GM19035 (cell line): ENCODE measurements around the gene USP34.
A peak's percentile ranks its signal among the peaks of the same experiment; 100 is the strongest.
"Not testable (repeated sequence)": the region's sequence is repeated elsewhere in the genome, so short reads cannot be mapped to it uniquely, and the experiment has no call there.

Experiments
- ATAC-seq: cut with Tn5 transposase; IDR thresholded peaks from one replicate; pipeline ENCODE4 v1.9.1; 2021; ENCODE audit not compliant: unreplicated experiment

Gene USP34

GRCh38 chr2:61463769-61464475 lies 7.0 kb downstream of the USP34 start:
- peak; percentile 17 for ATAC-seq

DNA sequence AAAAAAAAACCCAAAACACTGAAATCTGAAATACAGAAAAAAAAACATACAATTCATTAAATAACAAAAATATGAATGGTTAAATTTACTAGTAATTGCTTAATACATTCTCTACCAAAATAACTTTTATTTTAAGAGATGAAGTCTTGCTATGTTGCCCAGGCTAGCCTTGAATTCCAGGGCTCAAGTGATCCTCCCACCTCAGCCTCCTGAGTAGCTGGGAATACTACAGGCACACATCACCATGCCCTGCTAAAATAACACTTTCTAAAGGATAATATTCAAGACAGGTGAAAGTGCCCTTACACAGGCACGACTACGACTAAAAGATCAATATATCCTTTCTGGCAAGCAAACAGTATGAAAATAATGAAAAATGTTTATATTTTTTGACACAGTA lies 9.5 kb downstream of the USP34 start:
- ATAC-seq = no peak

DNA sequence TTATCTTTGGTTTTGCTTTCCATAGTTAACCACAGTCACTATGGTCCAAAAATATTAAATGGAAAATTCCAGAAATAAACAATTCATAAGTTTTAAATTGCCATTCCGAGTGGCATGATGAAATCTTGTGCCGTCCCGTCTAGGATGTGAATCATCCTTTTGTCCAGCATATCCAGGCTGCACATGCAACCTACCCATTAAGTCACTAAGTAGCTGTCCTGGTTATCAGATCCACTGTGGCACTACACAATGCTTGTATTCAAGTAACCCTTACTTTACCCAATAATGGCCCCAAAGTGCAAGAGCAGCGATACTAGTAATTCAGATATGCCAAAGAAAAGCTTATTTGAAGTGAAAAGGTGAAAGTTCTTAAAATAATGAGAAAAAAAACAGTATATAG lies 10.7 kb downstream of the USP34 start:
- no peak for ATAC-seq

DNA sequence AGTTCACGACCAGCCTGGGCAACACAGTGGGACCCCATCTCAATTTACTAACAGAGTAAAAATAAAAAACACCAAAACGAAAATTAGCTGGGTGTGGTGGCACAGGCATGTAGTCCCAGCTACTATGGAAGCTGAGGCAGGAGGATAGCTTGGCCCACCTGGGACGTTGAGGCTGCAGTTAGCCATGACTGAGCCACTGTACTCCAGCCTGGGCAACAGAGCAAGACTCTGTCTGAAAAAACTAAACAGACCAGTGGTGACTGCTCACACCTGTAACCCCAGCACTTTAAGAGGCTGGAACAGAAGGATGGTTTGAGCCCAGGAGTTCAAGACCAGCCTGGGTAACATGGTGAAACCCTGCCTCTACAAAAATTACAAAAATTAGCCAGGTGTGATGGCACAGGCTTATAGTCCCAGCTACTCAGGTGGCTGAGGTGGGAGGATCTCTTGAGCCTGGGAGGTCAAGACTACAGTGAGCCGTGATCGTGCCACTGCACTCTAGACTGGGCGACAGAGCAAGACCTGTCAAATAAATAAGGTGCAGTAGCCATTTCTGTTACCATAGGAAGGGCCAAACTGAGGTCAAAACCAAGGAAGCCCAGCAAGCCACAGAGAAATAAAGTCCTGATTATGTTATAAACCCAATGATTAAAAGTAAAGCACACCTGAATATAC lies 14.0 kb downstream of the USP34 start:
- ATAC-seq = no peak

DNA sequence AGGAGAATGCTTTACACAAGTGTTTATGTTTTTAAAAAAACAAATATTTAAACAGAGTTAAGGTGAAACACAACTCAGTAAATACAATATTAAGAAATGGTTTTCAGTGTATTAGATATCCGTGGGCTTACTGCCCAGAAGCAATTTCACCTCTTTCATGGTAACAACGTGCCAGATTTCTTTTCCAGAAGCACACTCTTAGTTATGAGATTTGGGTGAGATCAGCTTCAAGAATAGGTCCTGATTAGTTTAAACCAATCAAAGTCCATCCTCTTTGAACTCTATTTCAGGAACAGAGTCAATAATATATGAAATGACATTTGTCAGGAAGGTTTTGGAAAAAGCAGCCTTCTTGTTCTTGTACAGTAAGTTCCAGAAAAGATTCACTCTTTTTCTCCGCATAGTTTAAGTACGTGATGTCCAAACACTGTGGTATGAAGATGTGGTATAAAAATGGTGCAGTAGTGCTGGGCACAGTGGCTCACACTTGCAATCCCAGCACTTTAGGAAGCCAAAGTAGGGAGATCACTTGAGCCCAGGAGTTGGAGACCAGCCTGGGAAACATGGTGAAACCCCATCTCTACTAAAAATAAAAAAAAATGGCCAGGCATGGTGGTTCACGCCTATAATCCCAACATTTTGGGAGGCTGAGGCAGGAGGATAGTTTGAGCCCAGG lies 14.7 kb downstream of the USP34 start:
- ATAC-seq = no peak

- not testable (repeated sequence) for ATAC-seq
These were observed 15.9 kb downstream of the USP34 start for GRCh38 chr2:61454972-61455371.

DNA sequence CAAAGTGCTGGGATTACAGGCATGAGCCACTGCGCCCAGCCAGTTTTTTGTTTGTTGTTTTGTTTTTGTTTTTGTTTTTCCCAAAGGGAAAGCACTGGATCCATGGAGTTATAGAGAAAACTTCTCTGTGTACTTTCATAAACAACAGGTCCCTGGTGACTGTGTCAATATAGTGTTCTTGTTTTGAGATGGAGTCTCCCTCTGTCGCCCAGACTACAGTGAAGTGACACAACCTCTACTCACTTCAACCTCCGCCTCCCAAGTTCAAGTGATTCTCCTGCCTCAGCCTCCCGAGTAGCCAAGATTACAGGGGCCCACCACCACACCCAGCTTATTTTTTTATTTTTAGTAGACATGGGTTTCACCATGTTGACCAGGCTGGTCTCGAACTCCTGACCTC lies 16.5 kb downstream of the USP34 start:
- no peak for ATAC-seq

GRCh38 chr2:61452392-61452791 lies 18.5 kb downstream of the USP34 start:
- no peak for ATAC-seq

- no peak for ATAC-seq
These were observed 19.7 kb downstream of the USP34 start for GRCh38 chr2:61451178-61451577.

DNA sequence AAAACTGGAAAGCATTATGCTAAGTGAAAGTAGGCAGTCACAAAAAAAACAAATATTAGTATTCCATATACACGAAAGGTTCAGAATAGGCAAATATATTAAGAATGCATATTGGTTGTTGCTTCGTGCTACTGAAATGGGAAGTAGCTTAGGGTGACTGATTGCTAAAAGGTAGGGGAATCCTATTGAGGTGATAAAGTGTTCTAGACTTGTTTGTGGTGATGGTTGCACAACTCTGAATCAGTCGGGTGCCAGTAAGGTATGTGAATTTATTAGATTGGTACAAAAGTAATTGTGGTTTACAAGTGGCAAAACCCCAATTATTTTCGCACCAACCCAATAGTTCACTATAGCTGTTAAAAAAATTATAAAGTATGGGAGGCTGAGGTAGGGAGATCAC lies 20.7 kb downstream of the USP34 start:
- ATAC-seq = no peak

DNA sequence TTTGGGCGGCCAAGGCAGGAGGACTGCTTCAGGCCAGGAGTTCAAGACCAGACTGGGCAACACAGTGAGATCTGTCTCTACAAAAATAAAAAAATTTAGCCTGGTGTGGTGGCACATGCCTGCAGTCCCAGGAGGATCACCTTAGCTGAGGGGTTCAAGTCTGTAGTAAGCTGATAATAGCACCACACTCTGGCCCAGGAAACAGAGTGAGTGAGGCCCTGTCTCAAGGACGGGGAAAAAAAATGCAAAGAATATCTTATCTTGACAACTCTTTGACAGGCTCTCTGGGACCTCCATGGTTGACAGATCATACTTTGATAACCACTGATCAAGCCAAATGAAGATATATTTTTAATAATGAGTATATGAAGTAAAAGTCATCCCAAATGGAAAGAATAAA lies 22.7 kb downstream of the USP34 start:
- no peak for ATAC-seq

- not testable (repeated sequence) for ATAC-seq
These were observed 23.9 kb downstream of the USP34 start for GRCh38 chr2:61446971-61447370.

DNA sequence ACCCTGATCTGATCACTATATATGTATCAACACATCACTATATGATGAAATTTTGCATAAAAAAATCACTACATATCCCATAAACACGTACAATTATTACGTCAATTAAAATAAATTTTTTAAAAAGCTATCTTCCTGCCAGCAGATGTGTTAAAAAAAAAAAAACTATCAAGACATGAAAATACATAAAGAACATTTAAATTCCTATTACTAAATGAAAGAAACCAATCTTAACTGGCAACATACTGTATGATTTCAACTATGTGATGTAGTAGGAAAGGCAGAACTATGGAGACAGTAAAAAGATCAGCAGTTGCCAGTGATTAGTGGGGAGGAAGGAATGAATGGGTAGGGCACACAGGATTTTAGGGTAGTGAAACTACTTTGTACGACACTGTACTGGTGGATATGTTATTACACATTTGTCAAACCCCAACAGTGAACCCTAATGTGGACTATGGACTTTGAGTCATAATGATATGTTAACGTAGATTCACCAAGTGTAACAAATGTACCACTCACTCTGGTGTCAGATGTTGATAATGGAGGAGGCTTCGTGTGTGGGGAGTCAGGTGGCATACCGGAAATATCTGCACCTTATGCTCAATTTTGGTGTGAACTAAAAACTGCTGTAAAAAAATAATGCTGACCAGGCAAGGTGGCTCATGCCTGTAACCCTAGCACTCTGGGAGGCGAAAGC lies 27.4 kb downstream of the USP34 start:
- peak; percentile 82 for ATAC-seq

GRCh38 chr2:61439241-61440002 lies 31.5 kb downstream of the USP34 start:
- no peak for ATAC-seq

GRCh38 chr2:61438670-61439069 lies 32.2 kb downstream of the USP34 start:
- ATAC-seq = no peak

DNA sequence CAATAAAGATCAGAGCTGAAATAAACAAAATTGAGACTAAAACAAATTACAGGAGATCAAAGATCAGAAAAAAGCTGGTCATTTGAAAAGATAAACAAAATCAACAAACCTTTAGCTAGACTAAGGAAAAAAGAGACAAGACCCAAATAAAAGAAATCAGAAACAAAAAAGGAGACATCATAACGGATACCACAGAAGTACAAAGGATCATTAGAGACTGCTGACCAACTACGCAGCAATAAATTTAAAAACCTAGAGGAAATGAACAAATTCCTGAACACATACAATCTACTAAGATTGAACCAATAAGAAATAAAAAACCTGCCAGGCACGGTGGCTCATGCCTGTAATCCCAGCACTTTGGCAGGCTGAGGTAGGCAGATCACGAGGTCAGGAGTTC lies 33.7 kb downstream of the USP34 start:
- ATAC-seq = no peak

- no peak for ATAC-seq
These were observed 34.8 kb downstream of the USP34 start for GRCh38 chr2:61436092-61436491.

DNA sequence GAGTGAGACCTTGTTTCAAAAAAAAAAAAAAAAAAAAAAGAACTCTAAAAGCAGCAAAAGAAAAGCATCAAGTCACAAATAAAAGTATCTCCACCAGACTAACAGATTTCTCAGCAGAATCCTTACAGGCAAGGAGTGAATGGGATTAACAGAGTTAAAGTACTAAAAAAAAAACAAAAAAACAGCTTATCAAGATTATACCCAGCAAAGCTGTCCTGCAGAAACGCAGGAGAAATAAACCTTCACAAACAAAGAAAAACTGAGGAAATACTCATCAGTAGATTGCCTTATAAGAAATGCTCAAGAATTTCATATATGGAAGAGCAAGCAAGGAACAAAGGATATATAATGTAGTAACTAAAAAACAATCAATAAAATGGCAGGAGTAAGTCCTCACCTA lies 35.6 kb downstream of the USP34 start:
- no peak for ATAC-seq

DNA sequence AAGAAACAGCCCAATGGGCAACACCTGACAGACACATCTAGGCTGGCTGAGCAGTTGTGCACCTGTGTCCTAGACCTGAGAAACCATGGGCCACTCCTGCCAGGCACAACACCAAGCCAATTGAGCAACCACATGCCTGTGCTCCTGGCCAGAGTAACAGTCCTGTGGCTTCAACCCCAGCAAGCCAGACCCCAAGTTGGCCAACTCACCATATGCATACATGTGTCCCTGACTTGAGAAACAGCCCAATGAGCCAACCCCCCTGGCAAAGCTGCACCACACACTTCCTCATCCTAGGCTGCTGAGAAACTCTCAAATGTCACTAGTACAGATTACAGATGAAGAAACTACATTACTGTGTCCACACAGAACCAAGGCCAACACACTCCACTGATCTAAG lies 36.6 kb downstream of the USP34 start:
- no peak for ATAC-seq

- ATAC-seq = no peak
These were observed 37.3 kb downstream of the USP34 start for GRCh38 chr2:61433606-61434005.

DNA sequence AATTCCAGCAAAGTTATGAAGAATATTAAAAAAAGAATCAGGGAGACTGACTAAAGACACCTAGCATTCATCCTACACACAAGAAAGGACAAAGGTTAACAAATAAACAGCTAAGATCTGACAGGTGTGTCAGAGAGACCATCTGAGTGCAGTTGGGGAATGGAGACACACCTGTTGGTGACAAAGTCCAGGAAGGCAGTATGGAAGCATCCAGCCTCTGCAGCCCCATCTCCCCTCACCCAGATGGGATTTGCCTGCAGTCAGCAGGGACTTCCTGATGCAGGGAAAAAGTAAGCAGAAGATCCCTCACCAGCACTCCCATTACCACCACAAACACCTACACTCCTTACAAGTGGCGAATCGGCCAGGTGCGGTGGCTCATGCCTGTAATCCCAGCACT lies 37.9 kb downstream of the USP34 start:
- no peak for ATAC-seq
